SK-N-SH (cell line): ENCODE measurements around the gene CHST1. TPM values are rescaled to one million over a fixed set of nuclear protein-coding genes. Genes with fewer than 3 reads are reported as not detected.

Experiments used
- CTCF ChIA-PET: fragments of 300-600, 350-600 bp; formaldehyde crosslinking; extraction: SDS; loops from one replicate; lab custom pipeline; 2021; lab: Yijun Ruan, JAX
- POLR2A ChIA-PET: fragments of 350-600 bp; sonication (Branson Sonifier 250); formaldehyde crosslinking; extraction: SDS; loops from one replicate; lab custom pipeline; 2020; ENCODE audit warnings: antibody characterized with exemption, inconsistent platforms; lab: Yijun Ruan, JAX
- DNase-seq: peaks from one replicate; pipeline ENCODE4 v3.0.0; 2012
- H2AFZ ChIP-seq: fragments of 200-600 bp; sonication (generic); 2 replicates; pipeline ENCODE4 v1.8.1; 2016; ENCODE audit warnings: antibody characterized with exemption, mild to moderate bottlenecking, low read depth
- H3F3A ChIP-seq: fragments of 200-600 bp; sonication (generic); replicated peaks from 2 replicates; pipeline ENCODE3; 2016; ENCODE audit warnings: antibody characterized with exemption, mild to moderate bottlenecking; ENCODE audit not compliant: insufficient read depth
- H3K27ac ChIP-seq, 2 experiments: fragments of 200-500 bp in 1 of 2; fragments of 200-600 bp in 1 of 2; sonication (Bioruptor generic) in 1 of 2; sonication (generic), shearing (Covaris generic) in 1 of 2; 2 replicates each; pipeline versions ENCODE4 v1.5.1 to v1.6.1; 2014 to 2016; ENCODE audit warnings: low read depth in 2 of 2, inconsistent platforms in 1 of 2, low read length in 1 of 2, mild to moderate bottlenecking in 1 of 2, mixed read lengths in 1 of 2
- H3K27me3 ChIP-seq: fragments of 200-600 bp; sonication (generic), shearing (Covaris generic); 2 replicates; pipeline ENCODE4 v1.6.1; 2016; ENCODE audit warnings: mixed run types; ENCODE audit not compliant: insufficient read depth
- H3K36me3 ChIP-seq, 2 experiments: fragments of 200-500 bp in 1 of 2; fragments of 200-600 bp in 1 of 2; sonication (Bioruptor generic) in 1 of 2; sonication (generic) in 1 of 2; replicated peaks in 1 of 2; 2 replicates each; pipeline versions ENCODE3 to v1.5.1; 2014 to 2016; ENCODE audit warnings: low read length in 1 of 2, mild to moderate bottlenecking in 1 of 2; ENCODE audit not compliant: insufficient read depth in 2 of 2, control insufficient read depth in 1 of 2
- H3K4me1 ChIP-seq, 2 experiments: fragments of 200-500 bp in 1 of 2; fragments of 200-600 bp in 1 of 2; sonication (Bioruptor generic) in 1 of 2; sonication (generic), shearing (Covaris generic) in 1 of 2; 2 replicates each; pipeline versions ENCODE4 v1.5.1 to v1.6.1; 2014 to 2016; ENCODE audit warnings: low read depth in 1 of 2, low read length in 1 of 2, mixed run types in 1 of 2; ENCODE audit not compliant: insufficient read depth in 2 of 2, control insufficient read depth in 1 of 2
- H3K4me2 ChIP-seq: fragments of 200-600 bp; sonication (generic), shearing (Covaris generic); 2 replicates; pipeline ENCODE4 v1.6.1; 2017; ENCODE audit warnings: mixed run types
- H3K4me3 ChIP-seq, 2 experiments: fragments of 200-500 bp in 1 of 2; fragments of 200-600 bp in 1 of 2; sonication (Bioruptor generic) in 1 of 2; sonication (generic), shearing (Covaris generic) in 1 of 2; 2 replicates each; pipeline versions ENCODE4 v1.5.1 to v1.8.1; 2014 to 2016; ENCODE audit warnings: low read depth in 2 of 2, inconsistent platforms in 1 of 2, low read length in 1 of 2, mild to moderate bottlenecking in 1 of 2, mixed read lengths in 1 of 2, moderate library complexity in 1 of 2
- H3K79me2 ChIP-seq: fragments of 200-600 bp; sonication (generic); 2 replicates; pipeline ENCODE4 v1.8.1; 2017; ENCODE audit warnings: mild to moderate bottlenecking; ENCODE audit not compliant: insufficient read depth
- H3K9ac ChIP-seq: fragments of 200-600 bp; sonication (generic); 2 replicates; pipeline ENCODE4 v1.6.1; 2017; ENCODE audit warnings: mixed run types
- H3K9me2 ChIP-seq: fragments of 200-600 bp; sonication (generic); 2 replicates; pipeline ENCODE4 v1.6.1; 2017; ENCODE audit warnings: mixed run types
- H3K9me3 ChIP-seq: fragments of 200-600 bp; sonication (generic); 2 replicates; pipeline ENCODE4 v1.6.1; 2017; ENCODE audit warnings: mixed run types, mild to moderate bottlenecking, moderate library complexity
- H4K20me1 ChIP-seq: fragments of 200-600 bp; sonication (generic); 2 replicates; pipeline ENCODE4 v1.6.1; 2017; ENCODE audit warnings: mild to moderate bottlenecking, mixed run types; ENCODE audit not compliant: insufficient read depth
- CTCF ChIP-seq: fragments of 200-600 bp; sonication (generic); IDR thresholded peaks from 2 replicates; pipeline ENCODE4 v1.6.1; 2017; ENCODE audit warnings: antibody characterized with exemption, mild to moderate bottlenecking, moderate library complexity
- ELF1 ChIP-seq: IDR thresholded peaks from 2 replicates; pipeline ENCODE4 v1.4.0; 2012
- EP300 ChIP-seq, 2 experiments: IDR thresholded peaks; 2 replicates each; pipeline versions ENCODE4 v1.4.0 to v1.6.1; 2012; ENCODE audit warnings: borderline replicate concordance in 1 of 2, low read depth in 1 of 2, low read length in 1 of 2
- EZH2phosphoT487 ChIP-seq: fragments of 200-600 bp; sonication (generic); IDR thresholded peaks from 2 replicates; pipeline ENCODE4 v1.6.1; 2017; ENCODE audit warnings: low read depth, mixed run types, mild to moderate bottlenecking, antibody characterized with exemption, moderate library complexity, borderline replicate concordance
- FOSL2 ChIP-seq: IDR thresholded peaks from 2 replicates; pipeline ENCODE4 v1.4.0; 2012; ENCODE audit warnings: low read depth, mild to moderate bottlenecking, moderate library complexity, borderline replicate concordance
- FOXJ3 ChIP-seq: sonication (generic); formaldehyde crosslinking; IDR thresholded peaks from 2 replicates; pipeline ENCODE4 v1.5.1; 2020; ENCODE audit warnings: mild to moderate bottlenecking, missing genetic modification reagents
- GABPA ChIP-seq: IDR thresholded peaks from 2 replicates; pipeline ENCODE4 v1.4.0; 2012; ENCODE audit warnings: low read depth, mild to moderate bottlenecking
- GATA2 ChIP-seq: sonication (generic); formaldehyde crosslinking; IDR thresholded peaks from 2 replicates; pipeline ENCODE4 v1.5.0; 2020; ENCODE audit warnings: mild to moderate bottlenecking, missing genetic modification reagents
- IRF3 ChIP-seq: fragments of 150-350 bp; IDR thresholded peaks from 2 replicates; pipeline ENCODE4 v1.6.1; 2016; ENCODE audit warnings: mild to moderate bottlenecking, low read depth, low read length
- JUND ChIP-seq: IDR thresholded peaks from 2 replicates; pipeline ENCODE4 v1.4.0; 2012
- NFIC ChIP-seq: IDR thresholded peaks from 2 replicates; pipeline ENCODE4 v1.4.0; 2012; ENCODE audit warnings: borderline replicate concordance
- NRF1 ChIP-seq: IDR thresholded peaks from 2 replicates; pipeline ENCODE4 v1.6.1; 2012; ENCODE audit warnings: low read depth, mild to moderate bottlenecking, low read length
- POLR2AphosphoS5 ChIP-seq: IDR thresholded peaks from 2 replicates; pipeline ENCODE4 v1.6.1; 2012; ENCODE audit warnings: low read depth, low read length
- RCOR1 ChIP-seq: fragments of 150-350 bp; IDR thresholded peaks from 2 replicates; pipeline ENCODE4 v1.6.1; 2017; ENCODE audit warnings: antibody characterized with exemption, low read length
- RFX5 ChIP-seq: IDR thresholded peaks from 2 replicates; pipeline ENCODE4 v1.6.1; 2012; ENCODE audit warnings: mild to moderate bottlenecking, improper control_type of control experiment, low read length
- RXRA ChIP-seq: IDR thresholded peaks from 2 replicates; pipeline ENCODE4 v1.4.0; 2012; ENCODE audit warnings: low read depth, mild to moderate bottlenecking, borderline replicate concordance
- TAF1 ChIP-seq: IDR thresholded peaks from 2 replicates; pipeline ENCODE4 v1.6.1; 2012; ENCODE audit warnings: low read depth, mild to moderate bottlenecking, low read length, moderate library complexity, borderline replicate concordance
- TEAD4 ChIP-seq: IDR thresholded peaks from 2 replicates; pipeline ENCODE4 v1.4.0; 2012; ENCODE audit warnings: mild to moderate bottlenecking, borderline replicate concordance; ENCODE audit not compliant: insufficient read depth
- USF1 ChIP-seq: IDR thresholded peaks from 2 replicates; pipeline ENCODE4 v1.4.0; 2012; ENCODE audit warnings: low read depth, borderline replicate concordance
- WGBS: methylation state at CpG from one replicate; pipeline ENCODE4 v1.1.6; 2017; ENCODE audit warnings: low lambda C conversion rate; 5-methylcytosine and 5-hydroxymethylcytosine counted together
- polyA plus RNA-seq, 3 experiments: library from polyadenylated mRNA; depleted of rRNA; stranded (reverse); fragments of >200 nt; gene quantifications; 2 replicates each; pipeline ENCODE4 v1.2.3, GENCODE V29; 2012
- TF ChIP-seq, protein P1 (sequence below): fragments of 150-350 bp; IDR thresholded peaks from 2 replicates; pipeline ENCODE4 v1.6.1; 2017; ENCODE audit warnings: antibody characterized with exemption, low read length, low read depth, borderline replicate concordance
- TF ChIP-seq, protein P2 (sequence below): IDR thresholded peaks from 2 replicates; pipeline ENCODE4; 2012

The CHST1 gene
- polyA plus RNA-seq, 1 of the 3 experiments (the other 2 are of a cell fraction): 4.9 TPM

DNA sequence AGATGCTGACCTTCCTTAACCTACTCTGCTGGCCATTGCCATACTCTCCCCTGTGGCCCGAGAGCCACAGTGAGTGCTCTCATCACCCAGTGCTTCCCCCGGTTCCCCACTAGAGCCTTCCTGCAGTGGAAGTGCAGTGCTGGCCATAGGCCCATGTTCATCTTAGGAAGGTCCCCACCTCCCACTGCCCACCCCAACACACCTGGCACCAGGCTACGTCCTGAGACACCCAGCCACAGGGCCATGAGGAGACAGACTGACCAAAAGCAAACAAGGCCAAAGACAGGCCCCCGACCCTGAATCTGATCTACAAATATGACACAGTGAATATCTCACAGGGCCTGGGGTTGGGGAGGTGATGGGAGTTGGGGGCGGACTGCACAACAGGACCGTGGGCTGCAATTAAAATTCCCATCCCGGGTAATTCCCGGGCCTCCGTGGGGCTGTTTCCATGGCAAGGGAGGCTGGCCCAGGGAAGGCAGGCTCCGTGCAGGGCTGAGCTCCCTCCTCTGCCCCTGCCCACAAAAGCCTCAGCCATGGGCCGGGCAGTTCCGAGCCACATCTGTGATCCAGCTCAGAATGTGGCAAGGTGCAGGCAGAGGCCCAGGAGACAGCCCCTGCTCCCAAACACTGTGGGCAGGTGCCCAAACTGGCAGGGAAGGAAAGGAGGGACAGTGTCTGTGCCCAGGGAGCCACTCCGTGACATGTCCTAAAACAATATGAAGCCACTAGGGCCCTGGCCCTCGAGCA, 5.1 kb upstream of the CHST1 start:
- no peaks in the 10 kb centered on the region for H3K79me2 ChIP-seq
- no peak overlapping the region for H3K9ac ChIP-seq
- H3K4me2 ChIP-seq: no peak overlapping the region
- H3K9me3 ChIP-seq: no peaks in the 10 kb centered on the region
- CTCF ChIA-PET: interaction anchor here (1.5 to 7.7 kb wide), 3 partner anchors 16 to 299 kb away, joined by 6 to 64 read pairs (median 9); no protein-coding TSS in a partner anchor
- no peaks in the 10 kb centered on the region for H3K36me3 ChIP-seq
- no peak for TF ChIP-seq FOXJ3 (CRISPR knock-in tag)
- TF ChIP-seq IRF3: no peak
- TF ChIP-seq ELF1: no peak
- TF ChIP-seq POLR2AphosphoS5: no peak
- TF ChIP-seq, protein P1, sequence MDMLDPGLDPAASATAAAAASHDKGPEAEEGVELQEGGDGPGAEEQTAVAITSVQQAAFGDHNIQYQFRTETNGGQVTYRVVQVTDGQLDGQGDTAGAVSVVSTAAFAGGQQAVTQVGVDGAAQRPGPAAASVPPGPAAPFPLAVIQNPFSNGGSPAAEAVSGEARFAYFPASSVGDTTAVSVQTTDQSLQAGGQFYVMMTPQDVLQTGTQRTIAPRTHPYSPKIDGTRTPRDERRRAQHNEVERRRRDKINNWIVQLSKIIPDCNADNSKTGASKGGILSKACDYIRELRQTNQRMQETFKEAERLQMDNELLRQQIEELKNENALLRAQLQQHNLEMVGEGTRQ: no peak
- TF ChIP-seq EZH2phosphoT487: no peak
- TF ChIP-seq, protein P2, sequence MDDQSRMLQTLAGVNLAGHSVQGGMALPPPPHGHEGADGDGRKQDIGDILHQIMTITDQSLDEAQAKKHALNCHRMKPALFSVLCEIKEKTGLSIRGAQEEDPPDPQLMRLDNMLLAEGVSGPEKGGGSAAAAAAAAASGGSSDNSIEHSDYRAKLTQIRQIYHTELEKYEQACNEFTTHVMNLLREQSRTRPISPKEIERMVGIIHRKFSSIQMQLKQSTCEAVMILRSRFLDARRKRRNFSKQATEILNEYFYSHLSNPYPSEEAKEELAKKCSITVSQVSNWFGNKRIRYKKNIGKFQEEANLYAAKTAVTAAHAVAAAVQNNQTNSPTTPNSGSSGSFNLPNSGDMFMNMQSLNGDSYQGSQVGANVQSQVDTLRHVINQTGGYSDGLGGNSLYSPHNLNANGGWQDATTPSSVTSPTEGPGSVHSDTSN: no peak
- TF ChIP-seq GATA2 (CRISPR knock-in tag): no peak
- TF ChIP-seq RCOR1: no peak
- no peak for TF ChIP-seq JUND
- TF ChIP-seq, all 33 proteins: peak for 0
- Histone ChIP-seq H3K9me2 (no peaks in the 10 kb centered on the region), H2AFZ (no peak overlapping the region), H3K4me1 (peaks cover 3 to 4% of the 10 kb centered on the region in 2 experiments; a peak in 1 of 4 replicates), H3K4me3 (no peak overlapping the region), H3F3A (peaks cover 5% of the 10 kb centered on the region), H4K20me1 (no peaks in the 10 kb centered on the region), H3K27me3 (peaks cover 8% of the 10 kb centered on the region), H3K27ac (no peak overlapping the region)
- 43% methylated on average over 8 of the region's 14 CpGs for WGBS
- DNase-seq: no peak
- POLR2A ChIA-PET: no interaction called here

- H3K36me3 ChIP-seq: no peaks in the 10 kb centered on the region
- H3K4me1 ChIP-seq: peaks cover 3 to 4% of the 10 kb centered on the region in 2 experiments; a peak in 1 of 4 replicates
- no peak overlapping the region for H3K27ac ChIP-seq
- H3K9me2 ChIP-seq: no peaks in the 10 kb centered on the region
- ChIA-PET POLR2A (no interaction called here), CTCF (interaction anchor here (0.7 to 7.7 kb wide), 5 partner anchors 10 to 299 kb away, joined by 3 to 64 read pairs (median 6); no protein-coding TSS in a partner anchor)
- H4K20me1 ChIP-seq: no peaks in the 10 kb centered on the region
- H3K4me3 ChIP-seq: no peak overlapping the region
- H3K4me2 ChIP-seq: no peak overlapping the region
- H3K9me3 ChIP-seq: no peaks in the 10 kb centered on the region
- H2AFZ ChIP-seq: no peak overlapping the region
- H3K27me3 ChIP-seq: peaks cover 8% of the 10 kb centered on the region
- DNase-seq: no peak
- H3K79me2 ChIP-seq: no peaks in the 10 kb centered on the region
- H3F3A ChIP-seq: peaks cover 5% of the 10 kb centered on the region
- 26% methylated on average over 4 of the region's 4 CpGs for WGBS
- H3K9ac ChIP-seq: no peak overlapping the region
- TF ChIP-seq ELF1: no peak
- TF ChIP-seq FOSL2: no peak
- no peak for TF ChIP-seq RXRA
- TF ChIP-seq USF1: no peak
- no peak for TF ChIP-seq TEAD4
- no peak for TF ChIP-seq TAF1
- TF ChIP-seq CTCF: no peak
- no peak for TF ChIP-seq EP300 (IDR thresholded peaks at IDR 0.05; ENCODE audit: borderline replicate concordance in 1 of 2, low read depth in 1 of 2, low read length in 1 of 2)
- TF ChIP-seq GABPA: no peak
- no peak for TF ChIP-seq NFIC
- no peak for TF ChIP-seq RFX5
- TF ChIP-seq NRF1: no peak
- TF ChIP-seq FOXJ3 (CRISPR knock-in tag): no peak
These were observed 4.5 kb upstream of the CHST1 start for GRCh38 chr11:45669956-45670355.
